GM18517 (cell line): ENCODE data around the gene DLX4.

Experiments
- ATAC-seq: cut with Tn5 transposase; IDR thresholded peaks from one replicate; pipeline ENCODE4 v1.9.1; 2021; ENCODE audit warnings: mild to moderate bottlenecking, moderate library complexity; ENCODE audit not compliant: unreplicated experiment

The DLX4 gene

GRCh38 chr17:49946208-49946607 is 22.8 kb upstream of the DLX4 start:
- ATAC-seq: no peak

- no peak for ATAC-seq
Observed at GRCh38 chr17:49946964-49947584, 21.9 kb upstream of the DLX4 start.

GRCh38 chr17:49949634-49950033 is 19.4 kb upstream of the DLX4 start:
- no peak for ATAC-seq

GRCh38 chr17:49951362-49952082 is 17.5 kb upstream of the DLX4 start:
- ATAC-seq: no peak

GRCh38 chr17:49952209-49952911 is 16.6 kb upstream of the DLX4 start:
- no peak for ATAC-seq

- ATAC-seq: no peak
Observed at GRCh38 chr17:49952912-49953497, 16.0 kb upstream of the DLX4 start.

- ATAC-seq: no peak
Observed at GRCh38 chr17:49955157-49955556, 13.8 kb upstream of the DLX4 start.

GRCh38 chr17:49956780-49957179 is 12.2 kb upstream of the DLX4 start:
- ATAC-seq: no peak

- no peak for ATAC-seq
Observed at GRCh38 chr17:49957350-49957749, 11.6 kb upstream of the DLX4 start.

- no peak for ATAC-seq
Observed at GRCh38 chr17:49958723-49959122, 10.3 kb upstream of the DLX4 start.

GRCh38 chr17:49959183-49959935 is 9.6 kb upstream of the DLX4 start:
- no peak for ATAC-seq

- no peak for ATAC-seq
Observed at GRCh38 chr17:49962599-49963308, 6.2 kb upstream of the DLX4 start.

GRCh38 chr17:49963309-49963625 is 5.7 kb upstream of the DLX4 start:
- ATAC-seq: no peak

GRCh38 chr17:49963626-49964302 is 5.2 kb upstream of the DLX4 start:
- ATAC-seq: no peak

GRCh38 chr17:49964303-49964768 is 4.7 kb upstream of the DLX4 start:
- no peak for ATAC-seq

- ATAC-seq: no peak
Observed at GRCh38 chr17:49964769-49965523, 4.0 kb upstream of the DLX4 start.

GRCh38 chr17:49965524-49965909 is 3.5 kb upstream of the DLX4 start:
- no peak for ATAC-seq

GRCh38 chr17:49966767-49967166 is 2.2 kb upstream of the DLX4 start:
- ATAC-seq: no peak

- ATAC-seq: no peak
Observed at GRCh38 chr17:49967205-49967604, 1.8 kb upstream of the DLX4 start.
